DMS153 treated with DMSO at 0.1 percent for 48 hours (cell line): ENCODE data around the gene VPS37D.
"Not testable (repeated sequence)": the region's sequence is repeated elsewhere in the genome, so short reads cannot be mapped to it uniquely, and the experiment has no call there.

Source experiments
- DNase-seq: peaks from one replicate; lab custom pipeline; 2025; ENCODE audit not compliant: unreplicated experiment; lab: John Stamatoyannopoulos, UW

Gene VPS37D

GRCh38 chr7:73645643-73646174, 21.9 kb upstream of the VPS37D start:
- DNase-seq, result no peak

GRCh38 chr7:73646785-73647724, 20.6 kb upstream of the VPS37D start:
- no peak for DNase-seq

GRCh38 chr7:73647725-73648592, 19.7 kb upstream of the VPS37D start:
- DNase-seq, result no peak

GRCh38 chr7:73648593-73649332, 18.9 kb upstream of the VPS37D start:
- no peak for DNase-seq

GRCh38 chr7:73649576-73649975, 18.1 kb upstream of the VPS37D start:
- DNase-seq, result no peak

GRCh38 chr7:73650524-73650923, 17.1 kb upstream of the VPS37D start:
- no peak for DNase-seq

- DNase-seq, result no peak
Observed at GRCh38 chr7:73652541-73652949, 15.1 kb upstream of the VPS37D start.

GRCh38 chr7:73655309-73655708, 12.3 kb upstream of the VPS37D start:
- DNase-seq, result not testable (repeated sequence)

- no peak for DNase-seq
Observed at GRCh38 chr7:73659983-73660382, 7.6 kb upstream of the VPS37D start.

- not testable (repeated sequence) for DNase-seq
Observed at GRCh38 chr7:73660594-73660993, 7.0 kb upstream of the VPS37D start.

GRCh38 chr7:73663033-73663432, 4.6 kb upstream of the VPS37D start:
- DNase-seq, result no peak

- no peak for DNase-seq
Observed at GRCh38 chr7:73668103-73668885, 663 bp downstream of the VPS37D start.

GRCh38 chr7:73668886-73669230, 1.2 kb downstream of the VPS37D start:
- DNase-seq, result no peak

GRCh38 chr7:73669288-73669701, 1.7 kb downstream of the VPS37D start:
- no peak for DNase-seq

- no peak for DNase-seq
Observed at GRCh38 chr7:73669858-73670385, 2.3 kb downstream of the VPS37D start.

- DNase-seq, result no peak
Observed at GRCh38 chr7:73671322-73671661, 3.7 kb downstream of the VPS37D start.

- no peak for DNase-seq
Observed at GRCh38 chr7:73671857-73672445, 4.3 kb downstream of the VPS37D start.

GRCh38 chr7:73674468-73675124, 7.0 kb downstream of the VPS37D start:
- DNase-seq, result no peak

GRCh38 chr7:73676062-73676461, 8.4 kb downstream of the VPS37D start:
- not testable (repeated sequence) for DNase-seq
